Measurements from ENCODE around the gene MCM6.

The MCM6 gene

GRCh38 chr2:135863233-135863632 is 13.0 kb downstream of the MCM6 start:
- no peak overlapping the region for H3K4me3 ChIP-seq (ENCODE audit: low read depth, low read length)
- TF ChIP-seq CTCF (IDR thresholded peaks at IDR 0.05; ENCODE audit: low read depth, low read length, missing control alignments), result no peak
- no peak for DNase-seq (ENCODE audit: low read depth)

GRCh38 chr2:135862718-135863117 is 13.5 kb downstream of the MCM6 start:
- H3K4me3 ChIP-seq (ENCODE audit: low read depth, low read length), result no peak overlapping the region
- TF ChIP-seq CTCF (IDR thresholded peaks at IDR 0.05; ENCODE audit: low read depth, low read length, missing control alignments), result no peak
- DNase-seq (ENCODE audit: low read depth), result no peak

GRCh38 chr2:135853401-135853800 is 22.8 kb downstream of the MCM6 start:
- TF ChIP-seq CTCF (IDR thresholded peaks at IDR 0.05; ENCODE audit: low read depth, low read length, missing control alignments), result no peak
- DNase-seq (ENCODE audit: low read depth), result no peak
- no peak overlapping the region for H3K4me3 ChIP-seq (ENCODE audit: low read depth, low read length)

GRCh38 chr2:135851858-135852257 is 24.4 kb downstream of the MCM6 start:
- TF ChIP-seq CTCF (IDR thresholded peaks at IDR 0.05; ENCODE audit: low read depth, low read length, missing control alignments), result no peak
- DNase-seq (ENCODE audit: low read depth), result no peak
- no peak overlapping the region for H3K4me3 ChIP-seq (ENCODE audit: low read depth, low read length)

GRCh38 chr2:135850892-135851668 is 25.2 kb downstream of the MCM6 start:
- TF ChIP-seq CTCF (IDR thresholded peaks at IDR 0.05; ENCODE audit: low read depth, low read length, missing control alignments), result no peak
- no peak for DNase-seq (ENCODE audit: low read depth)

GRCh38 chr2:135849087-135849486 is 27.2 kb downstream of the MCM6 start:
- no peak for DNase-seq (ENCODE audit: low read depth)
- TF ChIP-seq CTCF (IDR thresholded peaks at IDR 0.05; ENCODE audit: low read depth, low read length, missing control alignments), result no peak
- H3K4me3 ChIP-seq (ENCODE audit: low read depth, low read length), result no peak overlapping the region

More at GRCh38 chr2:135850892-135851668, 25.2 kb downstream of the MCM6 start:
- no peak overlapping the region for H3K4me3 ChIP-seq (ENCODE audit: low read depth, low read length)

- no peak for DNase-seq (ENCODE audit: low read depth)
- no peak for TF ChIP-seq CTCF (IDR thresholded peaks at IDR 0.05; ENCODE audit: low read depth, low read length, missing control alignments)
- no peak overlapping the region for H3K4me3 ChIP-seq (ENCODE audit: low read depth, low read length)
Observed at GRCh38 chr2:135845997-135846396, 30.2 kb downstream of the MCM6 start.

All from GM12864 (cell line).